GM19455 (cell line): ENCODE results near the gene PRPF6.

Experiments used
- ATAC-seq: cut with Tn5 transposase; IDR thresholded peaks from one replicate; pipeline ENCODE4 v1.9.1; 2021; ENCODE audit not compliant: unreplicated experiment

PRPF6 gene

DNA sequence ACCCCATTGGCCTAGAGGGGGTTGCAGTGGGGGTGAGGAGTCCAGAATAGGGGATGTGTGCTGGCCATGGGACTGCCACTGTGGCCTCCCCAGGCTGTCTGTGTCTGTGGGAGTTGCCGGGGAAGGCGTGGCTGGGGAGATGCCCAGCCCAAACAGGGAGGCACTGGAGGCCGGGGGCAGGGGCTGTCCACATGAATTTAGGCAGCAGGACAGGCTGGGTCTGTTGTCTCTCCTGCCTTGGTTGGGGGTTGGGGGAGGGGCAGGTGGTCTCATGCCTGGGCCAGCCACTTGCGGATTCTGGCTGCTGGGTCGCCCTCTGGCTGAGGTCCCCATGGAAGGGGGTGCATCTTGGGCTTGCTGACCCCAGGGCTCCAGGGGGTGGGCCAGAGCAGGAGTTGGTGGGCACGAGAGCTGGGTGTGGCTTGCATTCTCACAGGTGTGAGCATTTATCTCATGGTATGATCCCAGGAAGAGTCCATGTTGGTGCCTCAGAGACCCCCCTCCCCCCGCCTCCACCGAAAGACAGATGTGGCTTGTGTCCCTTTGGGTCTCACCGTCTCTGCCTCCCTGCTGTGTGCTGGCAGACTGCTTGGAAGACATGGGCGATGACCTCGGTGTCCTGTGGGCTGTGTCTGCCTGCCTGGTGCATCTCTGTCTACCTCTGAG, 64.5 kb downstream of the PRPF6 start:
- ATAC-seq: no peak

DNA sequence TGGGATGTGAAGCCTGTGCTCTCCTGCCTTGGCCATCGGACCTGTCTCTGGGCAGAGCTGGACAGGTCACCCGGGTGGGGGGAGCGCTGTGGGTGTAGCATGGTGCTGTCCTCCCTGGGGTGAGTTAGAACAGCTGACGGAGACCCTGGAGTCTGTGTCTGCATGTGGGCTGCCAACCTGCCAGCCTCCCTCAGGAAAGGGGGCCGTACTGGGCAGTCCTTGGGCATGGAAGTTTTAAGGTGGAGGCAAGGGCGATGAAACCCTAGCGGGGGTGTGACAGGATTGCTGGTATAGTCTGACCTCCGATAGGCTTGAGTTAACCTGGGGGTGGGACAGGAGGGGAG, 66.1 kb downstream of the PRPF6 start:
- ATAC-seq: no peak

DNA sequence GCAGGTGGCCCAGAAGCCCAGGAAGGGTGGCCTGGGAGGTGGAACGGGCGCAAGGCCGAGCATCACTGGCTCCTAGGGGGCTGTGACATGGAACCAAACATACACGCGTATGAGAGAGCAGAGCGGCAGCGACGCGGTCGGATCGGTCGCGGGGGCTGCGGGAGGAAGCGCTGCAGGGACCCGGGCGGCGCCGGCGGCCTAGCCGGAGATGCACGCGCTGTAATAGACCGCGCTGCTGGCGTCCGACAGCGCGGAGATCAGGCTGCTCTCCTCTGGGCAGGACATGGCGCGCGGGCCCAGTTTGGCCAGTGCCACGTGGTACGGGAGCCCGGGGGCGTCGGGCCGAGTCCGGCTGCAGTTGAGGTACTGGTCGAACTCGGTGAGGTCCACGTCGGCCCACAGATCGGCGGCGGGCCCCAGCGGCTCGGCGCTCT, 67.1 kb downstream of the PRPF6 start:
- ATAC-seq: no peak

DNA sequence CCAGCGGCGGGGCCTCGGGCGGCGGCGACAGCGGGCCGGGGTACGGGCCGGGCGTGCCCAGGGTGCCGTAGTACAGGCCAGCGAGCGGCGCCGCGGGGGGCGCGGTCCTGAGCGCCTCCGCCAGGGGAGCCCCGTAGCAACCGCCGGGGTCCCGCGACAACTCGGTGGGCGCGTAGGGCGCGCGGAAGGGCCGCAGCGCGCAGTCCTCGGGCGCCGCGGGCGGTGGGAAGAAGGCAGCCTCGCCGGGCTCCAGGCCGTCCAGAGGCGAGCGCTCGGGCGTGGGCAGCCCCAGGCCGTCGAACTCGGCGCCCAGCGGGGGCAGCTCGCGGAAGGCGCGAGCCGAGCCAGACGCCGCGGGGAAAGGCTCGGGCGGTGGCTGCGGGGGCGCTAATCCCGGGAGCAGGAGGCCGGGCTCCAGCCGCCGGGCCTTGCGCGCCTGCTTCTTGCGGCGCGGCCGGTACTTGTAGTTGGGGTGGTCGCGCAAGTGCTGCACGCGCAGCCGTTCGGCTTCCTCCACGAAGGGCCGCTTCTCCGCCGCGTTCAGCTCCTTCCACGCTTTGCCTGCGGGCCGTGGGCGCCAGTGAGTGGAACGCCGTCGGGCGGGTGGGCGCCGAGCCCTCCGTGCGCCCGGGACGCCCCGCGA, 67.6 kb downstream of the PRPF6 start:
- ATAC-seq: no peak

DNA sequence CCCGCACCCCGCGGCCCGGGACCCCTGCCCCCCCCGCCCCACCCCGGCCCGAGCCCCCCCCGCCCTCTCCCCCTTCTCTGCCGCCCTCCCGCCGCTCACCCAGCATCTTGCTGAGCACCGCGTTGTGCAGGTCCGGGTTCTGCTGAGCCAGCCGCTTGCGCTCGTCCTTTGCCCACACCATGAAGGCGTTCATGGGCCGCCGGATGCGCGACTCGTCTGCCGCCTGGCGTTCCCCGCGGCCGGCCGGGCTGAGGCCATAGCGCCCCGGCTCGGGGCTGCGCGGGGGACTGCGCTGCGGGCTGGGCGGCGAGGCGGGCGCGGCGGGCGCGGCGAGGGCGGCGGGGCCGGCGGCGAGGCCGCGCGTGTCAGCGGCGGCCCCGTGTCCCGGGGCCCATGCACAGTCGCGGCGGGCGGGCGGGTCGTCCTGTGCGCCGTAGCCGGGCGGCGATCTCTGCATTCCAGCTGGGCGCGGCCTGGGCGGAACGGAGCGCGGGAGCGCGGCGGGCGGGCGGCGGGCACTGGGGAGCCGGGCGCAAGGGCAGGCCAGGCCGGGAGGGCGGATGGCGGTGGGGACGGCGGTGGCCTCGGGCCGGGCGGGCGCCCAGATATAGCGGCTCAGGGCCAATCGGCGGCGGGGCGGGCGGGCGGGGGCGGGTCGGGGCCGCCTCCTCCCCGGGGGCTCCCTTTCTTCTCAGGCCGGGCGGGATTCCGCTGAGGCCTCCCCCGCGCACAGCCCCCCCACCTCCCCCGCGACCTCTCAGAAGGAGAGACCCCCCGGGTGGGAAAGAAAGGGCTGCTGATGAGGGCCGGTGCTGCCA, 68.3 kb downstream of the PRPF6 start, which contains the start of gene SOX18:
SOX18 (minus strand) TSS at position 580 of the 818 bp plus-strand sequence; CDS start at position 457, 123 bp downstream.
- no peak for ATAC-seq

DNA sequence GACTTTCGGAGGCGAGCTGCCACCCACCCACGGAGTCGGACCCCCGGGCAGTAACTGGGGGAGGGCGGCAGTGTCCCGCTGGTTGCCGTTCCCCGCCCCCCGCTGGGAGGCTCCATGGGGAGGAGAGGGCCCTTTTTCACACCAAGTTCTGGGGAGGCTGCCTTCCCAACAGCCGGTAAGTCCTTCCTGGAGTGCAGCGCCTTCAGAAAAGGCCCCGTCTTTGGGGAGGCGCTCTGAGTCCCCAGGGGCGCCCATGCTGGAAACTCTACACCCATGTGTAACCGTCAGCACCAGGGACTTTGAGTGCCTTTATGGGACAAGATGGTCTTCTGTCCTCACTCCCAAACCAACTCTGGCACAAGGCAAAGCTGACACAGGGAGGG, 68.9 kb downstream of the PRPF6 start:
- no peak for ATAC-seq

DNA sequence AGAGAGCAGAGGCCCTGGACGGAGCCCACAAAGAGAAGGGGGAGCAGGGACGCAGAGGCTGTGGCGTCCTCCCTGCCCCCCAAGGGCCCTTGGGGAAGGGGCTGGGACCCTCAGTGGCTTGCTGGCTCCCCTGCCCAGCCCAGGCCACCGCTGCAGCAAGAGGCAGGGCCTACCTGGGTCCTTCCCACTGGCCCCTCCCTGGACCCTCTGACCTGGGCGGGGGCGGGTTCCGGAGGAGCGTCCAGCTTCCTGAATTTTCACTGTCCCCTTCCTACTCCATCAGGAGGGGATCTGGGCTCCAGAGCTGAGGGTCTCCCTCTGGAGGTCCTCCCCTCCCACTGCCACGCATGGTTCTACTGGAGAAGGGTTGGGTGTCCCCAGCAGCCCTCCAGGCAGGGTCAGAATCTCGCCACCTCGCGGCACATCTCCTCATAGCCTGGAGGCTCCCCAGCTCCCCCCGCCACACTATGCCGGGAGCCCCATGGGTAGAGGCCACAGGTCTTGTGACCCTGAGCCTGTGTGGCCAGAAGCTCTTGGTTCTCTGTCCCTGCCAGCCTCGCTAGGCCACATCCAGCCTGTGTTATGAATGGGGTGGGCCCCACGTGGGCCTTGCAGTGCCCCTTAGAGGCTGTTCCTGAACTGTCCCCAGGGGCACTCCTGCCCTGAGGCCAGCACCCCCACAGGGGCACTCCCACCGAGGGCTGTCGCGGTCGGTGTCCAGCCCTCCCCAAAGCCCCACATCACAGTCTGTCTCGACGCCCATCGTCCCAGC, 69.5 kb downstream of the PRPF6 start:
- no peak for ATAC-seq

DNA sequence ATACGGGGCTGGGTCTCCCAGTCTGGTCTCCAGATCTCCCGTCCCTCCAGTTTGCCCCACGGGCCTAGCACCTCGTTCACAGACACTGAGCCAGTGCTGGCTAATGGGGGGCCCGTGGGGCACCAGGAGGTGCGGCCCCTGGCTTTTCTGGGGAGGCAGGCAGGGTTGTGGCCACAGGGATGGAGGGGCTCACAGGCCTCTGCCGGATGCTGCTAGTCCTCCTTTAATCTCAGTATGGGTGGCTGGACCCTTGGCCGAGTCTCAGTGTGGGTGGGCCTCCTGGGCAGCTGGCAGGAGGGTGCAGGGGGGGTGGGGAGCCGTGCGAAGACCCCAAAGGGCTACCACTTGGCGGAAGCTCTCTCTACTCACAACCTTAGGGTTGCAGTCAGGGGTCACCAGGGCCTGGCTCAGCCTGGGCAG, 70.1 kb downstream of the PRPF6 start:
- no peak for ATAC-seq

DNA sequence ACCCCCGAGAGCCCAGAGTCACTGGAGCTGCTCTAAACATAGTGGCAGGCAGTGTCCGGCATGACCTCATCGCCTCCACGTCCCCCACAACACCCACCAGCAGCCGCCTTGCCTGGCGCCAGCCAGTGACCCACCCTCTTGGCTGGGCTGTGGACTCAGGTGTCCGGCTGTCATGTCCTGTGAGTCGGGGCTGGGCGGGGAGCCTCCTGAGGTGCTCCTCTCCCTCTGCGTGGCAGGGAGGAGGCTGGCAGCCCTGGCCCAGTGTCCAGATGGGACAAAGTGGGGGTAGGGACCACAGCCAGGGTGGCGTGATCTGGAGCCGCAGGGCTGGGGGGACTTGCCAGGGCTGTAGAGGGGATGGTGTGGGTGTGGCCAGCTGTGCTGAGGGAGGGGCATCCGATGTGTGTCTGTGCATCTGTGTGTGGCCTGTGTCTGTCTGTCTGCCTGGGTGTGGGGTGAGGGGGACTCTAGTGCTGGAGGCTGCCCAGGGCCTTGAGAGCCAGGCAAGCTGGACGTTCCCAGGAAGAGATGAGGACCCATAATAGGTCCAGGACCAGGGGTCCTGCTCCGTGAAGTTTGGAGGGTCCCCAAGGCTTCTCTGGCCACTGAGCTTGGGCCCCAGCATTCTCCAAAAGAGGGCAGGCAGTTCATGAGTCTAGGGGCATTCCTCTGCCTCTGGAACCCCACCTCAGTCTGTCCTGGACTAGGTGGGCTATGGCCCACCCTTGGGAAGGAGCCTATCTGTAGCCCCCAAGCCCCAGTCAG, 70.8 kb downstream of the PRPF6 start:
- ATAC-seq: no peak

DNA sequence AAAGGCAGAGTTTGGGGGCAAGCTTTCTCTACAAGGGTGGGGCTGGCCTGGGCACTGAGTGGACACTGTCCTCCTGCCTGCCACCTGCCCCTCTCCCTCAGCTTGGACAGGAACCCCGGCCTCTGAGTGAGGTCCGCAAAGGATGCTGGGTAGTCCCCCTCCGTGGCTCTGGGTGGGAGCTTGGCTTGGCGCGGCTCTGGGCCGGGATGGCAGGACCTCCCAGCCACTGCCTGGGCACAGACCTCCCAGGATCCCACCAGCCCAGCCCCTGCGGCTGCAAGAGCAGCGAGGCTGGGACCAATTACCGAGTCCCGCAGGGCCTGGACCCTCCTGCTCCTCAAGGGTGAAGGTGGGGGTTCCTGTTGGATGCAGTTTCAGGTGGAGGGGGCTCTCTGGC, 71.4 kb downstream of the PRPF6 start:
- no peak for ATAC-seq

DNA sequence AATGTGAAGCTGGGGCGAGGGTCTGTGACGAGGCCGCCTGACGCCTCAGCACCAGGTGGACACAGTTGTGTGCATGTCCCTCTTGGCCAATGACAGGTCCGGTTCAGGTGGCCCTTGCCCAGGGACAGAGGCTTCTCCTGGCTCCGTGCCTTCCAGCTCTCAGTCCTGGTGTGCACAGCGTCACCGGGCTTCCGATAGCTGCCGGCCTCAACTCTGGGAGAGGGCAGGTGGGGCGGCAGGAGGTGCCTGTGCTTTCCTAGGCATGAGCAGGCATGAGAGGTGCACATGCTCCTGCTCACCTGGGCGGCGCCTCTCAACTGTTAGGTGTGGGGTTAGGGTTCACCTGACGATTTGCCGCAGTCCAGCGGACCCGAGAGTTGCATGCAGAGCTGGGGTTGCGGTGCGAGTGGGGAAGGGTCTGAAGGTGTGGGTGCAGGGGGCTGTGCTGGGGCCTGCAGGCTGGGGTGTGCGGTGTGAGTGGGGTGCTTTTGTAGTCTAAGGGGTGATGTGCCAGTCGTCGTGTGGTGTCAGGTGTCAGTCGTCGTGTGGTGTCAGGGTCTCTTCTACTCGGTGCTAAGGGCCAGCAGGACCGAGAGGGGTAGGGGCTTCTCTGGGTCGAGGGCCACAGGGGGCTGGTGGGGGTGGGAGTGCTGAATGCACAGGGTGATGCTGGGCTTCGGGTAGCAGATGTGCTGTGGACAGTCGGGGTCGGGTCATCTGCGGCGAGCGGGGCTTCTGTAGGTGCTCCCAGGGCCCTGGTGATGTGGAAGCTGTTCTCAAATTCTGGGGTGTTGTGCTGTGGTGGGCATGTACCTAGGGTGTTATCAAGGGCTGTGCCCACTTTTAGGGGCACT, 72.3 kb downstream of the PRPF6 start:
- no peak for ATAC-seq

DNA sequence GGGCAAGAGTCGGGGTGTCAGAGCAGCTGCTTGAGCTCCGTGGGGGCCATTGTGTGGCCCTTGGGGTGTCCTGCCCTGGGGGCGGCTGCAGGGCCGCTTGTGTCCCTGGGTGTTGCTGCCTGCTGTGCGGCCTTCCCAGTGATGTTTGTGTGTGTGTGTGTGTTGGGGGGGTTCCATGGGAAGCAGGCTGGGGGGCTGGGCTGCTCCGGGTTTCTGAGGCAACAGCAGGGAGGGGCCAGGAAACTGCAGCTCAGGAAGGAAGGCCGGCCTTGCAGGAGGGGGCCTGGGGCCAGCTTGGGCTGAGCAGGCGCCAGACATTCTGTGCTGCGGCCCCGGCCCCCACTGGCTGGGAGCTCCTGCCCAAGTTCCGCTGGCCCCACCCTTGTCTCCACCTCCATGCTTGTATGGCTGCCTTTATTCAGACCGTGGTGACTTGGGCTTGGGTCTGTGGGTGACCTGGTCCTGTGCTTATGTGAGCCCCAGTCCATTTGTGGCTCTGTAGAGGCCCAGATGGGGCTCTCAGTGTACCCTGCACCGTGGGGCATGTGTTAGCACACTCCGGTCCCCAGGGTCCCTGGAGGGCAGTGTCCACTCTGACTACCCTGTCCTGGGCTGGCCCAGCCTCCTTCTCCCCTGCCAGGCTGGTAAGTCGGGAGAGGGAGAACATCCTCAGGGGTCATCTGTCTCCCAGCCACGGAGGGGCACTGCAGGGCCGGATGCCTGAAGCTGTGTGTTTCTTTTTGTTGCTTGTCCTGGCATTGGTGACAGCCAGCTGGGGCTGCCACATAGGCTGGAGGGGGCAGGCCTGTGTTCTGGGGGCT, 73.1 kb downstream of the PRPF6 start:
- no peak for ATAC-seq

DNA sequence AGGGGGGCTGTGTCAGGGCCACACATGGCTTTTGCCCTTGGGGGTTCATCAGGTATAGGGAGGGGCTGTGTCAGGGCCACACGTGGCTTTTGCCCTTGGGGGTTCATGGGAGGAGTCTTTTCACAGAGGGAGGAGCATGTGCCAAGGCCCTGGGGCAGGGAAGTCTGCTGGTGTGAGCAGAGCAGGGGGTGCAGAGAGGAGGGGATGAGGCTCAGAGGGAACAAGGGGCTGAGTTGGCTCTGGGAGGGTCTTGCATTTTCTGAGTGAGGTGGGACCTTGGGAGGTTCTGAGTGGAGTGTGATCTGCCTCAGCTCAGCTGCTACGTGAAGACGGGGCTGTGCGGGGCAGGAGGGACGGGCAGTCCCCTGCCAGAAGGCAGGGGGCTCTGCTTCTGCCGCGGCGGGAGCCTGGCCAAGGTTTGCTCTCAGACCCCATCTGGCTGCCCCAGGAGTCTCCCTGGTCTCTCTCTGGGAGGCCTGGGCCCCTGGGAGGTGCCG, 74.5 kb downstream of the PRPF6 start:
- ATAC-seq: no peak

DNA sequence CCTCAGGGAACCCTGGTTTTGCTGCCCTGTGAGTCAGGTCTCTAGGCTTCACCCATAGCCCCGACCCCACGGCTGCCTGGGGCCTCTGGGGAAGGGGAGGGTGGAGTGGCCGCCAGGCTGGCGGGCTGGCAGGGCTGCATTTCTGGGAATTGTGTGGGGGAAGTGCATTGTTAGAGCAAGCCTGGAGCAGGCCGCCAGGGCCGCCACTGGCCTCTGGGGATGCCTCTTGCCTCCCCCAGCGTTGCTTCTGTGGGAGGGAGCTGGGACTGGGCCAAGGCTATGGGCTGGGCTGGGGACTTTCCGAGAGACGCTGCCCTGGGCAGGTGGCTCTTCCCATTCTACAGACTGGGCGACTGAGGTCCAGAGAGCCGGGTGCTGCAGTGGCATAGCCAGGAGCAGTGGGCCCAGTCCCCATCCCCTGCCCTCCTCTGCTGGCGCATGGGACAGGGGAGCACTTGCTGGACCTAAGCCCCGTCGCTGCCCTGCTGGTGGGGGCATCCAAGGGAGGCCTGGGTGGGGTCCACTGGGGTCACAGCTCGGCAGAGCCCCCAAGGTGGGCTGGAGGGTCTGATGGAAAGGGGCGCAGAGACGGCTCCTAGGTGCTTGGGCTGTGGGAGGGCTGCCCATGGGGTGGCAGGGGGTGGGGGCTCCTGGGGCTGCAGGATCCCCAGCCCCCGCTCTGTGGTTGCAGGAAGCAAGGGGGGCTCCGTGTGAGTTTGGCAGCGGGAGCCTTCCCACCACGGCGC, 75.1 kb downstream of the PRPF6 start:
- ATAC-seq: no peak

DNA sequence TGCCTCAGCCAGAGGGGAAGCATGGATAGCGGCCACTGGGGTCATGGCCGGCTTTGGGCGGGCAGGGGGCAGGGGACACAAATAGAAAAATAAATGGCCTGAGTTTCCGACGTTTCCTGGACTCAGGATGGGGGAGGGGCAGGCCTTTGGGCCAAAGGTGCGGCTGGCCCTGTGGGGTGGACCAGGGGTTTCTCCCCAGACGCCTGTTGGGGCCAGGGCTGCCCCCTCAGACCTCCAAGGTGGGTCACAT, 75.6 kb downstream of the PRPF6 start:
- no peak for ATAC-seq

DNA sequence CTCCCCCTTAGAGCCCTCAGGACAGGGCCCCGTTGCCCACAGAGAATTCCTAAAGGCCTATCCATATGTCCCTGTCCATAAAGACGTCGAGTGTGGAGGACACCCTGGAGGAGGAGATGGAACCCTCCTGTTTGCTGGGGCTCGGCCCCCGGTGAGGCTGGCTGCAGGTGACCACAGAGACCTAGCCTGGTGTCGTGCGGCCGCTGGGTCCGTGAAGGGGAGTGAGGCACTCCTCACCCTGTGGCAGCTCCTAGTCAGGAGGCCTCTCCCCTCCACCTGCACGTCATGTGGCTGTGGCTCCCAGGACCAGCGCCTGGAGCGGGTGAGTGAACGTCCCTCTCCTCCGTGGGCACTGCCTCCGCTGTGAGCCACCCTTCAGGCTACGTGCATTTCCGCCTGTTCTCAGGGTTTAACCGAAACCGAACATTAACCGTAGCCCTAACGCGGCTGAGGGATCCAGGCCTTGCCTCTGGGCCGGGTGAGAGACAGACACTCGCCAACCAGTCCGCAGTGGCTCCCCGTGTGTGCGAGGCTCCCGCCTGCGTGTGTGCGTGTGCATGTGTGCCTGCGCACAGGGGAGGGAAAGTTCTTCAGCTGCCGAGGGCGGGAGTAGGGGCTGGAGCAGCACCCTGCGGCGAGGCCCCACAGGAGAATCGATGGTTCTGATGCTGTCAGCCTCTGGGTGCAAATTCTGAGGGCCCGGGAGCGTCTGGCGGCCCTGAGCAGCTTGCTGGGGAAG, 76.1 kb downstream of the PRPF6 start:
- ATAC-seq: no peak

DNA sequence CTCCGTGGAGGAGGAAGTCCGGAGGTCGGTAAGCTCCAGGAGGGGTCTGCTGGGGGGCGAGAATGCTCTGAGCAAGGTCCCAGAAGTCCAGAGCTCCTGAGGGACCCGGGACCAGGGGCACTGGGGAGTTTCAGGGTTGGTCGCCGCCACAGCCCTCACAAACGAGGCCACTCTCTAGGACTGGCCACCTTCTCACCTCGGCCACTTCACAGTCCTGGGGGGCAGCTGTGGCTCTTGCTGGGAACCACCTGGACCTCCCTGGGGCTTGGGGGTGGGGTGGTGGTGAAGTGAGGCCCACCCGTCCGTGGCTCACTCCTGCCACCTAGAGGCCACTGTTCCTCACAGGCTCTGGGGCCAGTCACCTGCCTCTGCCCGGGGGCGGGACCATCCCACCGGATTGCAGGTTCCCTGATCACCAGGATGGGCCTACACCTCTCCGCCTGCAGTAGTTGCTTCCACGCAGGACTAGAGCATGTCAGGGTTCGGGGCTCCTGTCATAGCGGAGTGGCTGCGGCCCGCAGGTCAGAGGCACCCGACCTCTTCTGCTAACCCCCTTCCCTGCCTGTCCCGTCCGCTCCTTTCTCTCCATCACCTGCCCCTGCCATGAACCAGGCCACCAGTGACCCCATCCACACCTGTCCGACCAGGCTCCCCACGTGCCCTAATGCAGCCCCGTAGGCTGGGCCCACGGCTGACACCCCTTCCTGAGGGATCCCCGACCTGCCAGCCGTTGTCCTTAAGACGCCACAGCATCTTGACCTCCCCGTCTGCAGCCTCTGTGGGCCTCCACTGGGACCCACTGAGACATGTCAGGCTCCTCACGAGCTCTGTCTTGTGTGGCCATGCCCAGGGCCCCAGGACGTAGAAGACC, 76.9 kb downstream of the PRPF6 start:
- ATAC-seq: no peak
